Ovary (tissue), 3 donors: ENCODE data around the gene FKBP4.

Experiments
- CTCF ChIP-seq, 3 donors: fragments of 450-650 bp in 2 of 3; fragments of 200-600 bp in 1 of 3; IDR thresholded peaks; one replicate each; pipeline versions ENCODE4 v1.5.1 to v1.8.0; 2016 to 2022; ENCODE audit warnings: antibody characterized with exemption in 3 of 3, mild to moderate bottlenecking in 1 of 3
- POLR2A ChIP-seq: fragments of 450-650 bp; IDR thresholded peaks from one replicate; pipeline ENCODE4 v1.6.1; 2017; ENCODE audit warnings: antibody characterized with exemption, mild to moderate bottlenecking, moderate library complexity
- donor health status: DM: no; HTN: no; CAD: no.

DNA sequence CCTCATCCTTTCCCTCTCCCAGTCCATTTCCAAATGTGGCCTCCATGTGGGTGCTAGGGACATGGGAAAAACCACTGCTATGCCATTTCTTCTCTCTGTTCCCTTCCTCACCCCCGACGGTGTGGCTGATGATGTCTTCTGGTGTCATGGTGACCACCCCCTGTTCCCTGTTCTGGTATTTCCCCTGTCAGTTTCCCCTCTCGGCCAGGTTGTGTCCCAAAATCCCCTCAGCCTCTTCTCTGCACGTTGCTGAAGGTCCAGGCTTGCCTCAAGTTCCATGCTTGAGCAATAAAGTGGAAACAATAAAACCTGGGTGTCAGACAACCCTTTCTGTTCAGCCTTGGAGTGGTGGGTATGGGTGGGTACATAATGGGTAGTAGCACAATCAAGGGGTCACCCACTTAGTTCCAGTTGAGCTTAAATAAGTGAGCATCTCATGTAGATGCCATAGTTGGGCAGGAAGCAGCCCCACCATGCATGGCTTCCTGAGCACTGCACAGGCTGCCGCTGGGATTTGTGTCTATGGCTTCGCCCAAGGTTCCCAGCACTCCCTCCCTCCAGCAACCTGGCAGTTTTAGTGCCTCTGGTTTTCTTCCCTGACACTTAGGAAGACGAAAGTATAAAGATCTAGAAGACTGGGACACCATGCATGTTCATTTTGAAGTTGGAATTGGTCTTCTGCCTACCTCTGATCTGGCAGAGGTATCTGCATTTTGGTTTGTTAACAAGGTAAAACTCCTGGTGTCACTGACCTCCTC lies 9.0 kb downstream of the FKBP4 start:
- TF ChIP-seq POLR2A: no peak
- no peak for TF ChIP-seq CTCF (IDR thresholded peaks at IDR 0.05)
